ENCODE results near the gene RAD21L1. TPM values are rescaled to one million over a fixed set of nuclear protein-coding genes. Genes with fewer than 3 reads are reported as not detected.

Gene RAD21L1
- total RNA-seq, 1 donor from 2014 or later: not detected

Other genes with a start within 250 kb of the RAD21L1 start
- not detected for gene RSPO4, start 223.7 kb upstream of the RAD21L1 start, total RNA-seq
- gene PSMF1, start 107.4 kb upstream of the RAD21L1 start, total RNA-seq: 17.2 TPM
- 1.6 TPM for gene TMEM74B, start 41.1 kb upstream of the RAD21L1 start, total RNA-seq
- 0.52 TPM for gene C20orf202, start 22.6 kb upstream of the RAD21L1 start, total RNA-seq
- 3.7 TPM for gene SNPH, start 40.2 kb downstream of the RAD21L1 start, total RNA-seq
- 1.6 TPM for gene SDCBP2, start 103.1 kb downstream of the RAD21L1 start, total RNA-seq
- gene FKBP1A, start 167.0 kb downstream of the RAD21L1 start, total RNA-seq: 56.4 TPM
- 28.7 TPM for gene NSFL1C, start 240.8 kb downstream of the RAD21L1 start, total RNA-seq